GM18498 (cell line): ENCODE data around the gene DDB1.

Experiments used
- ATAC-seq: cut with Tn5 transposase; IDR thresholded peaks from one replicate; pipeline ENCODE4 v1.9.1; 2021; ENCODE audit warnings: mild to moderate bottlenecking, moderate library complexity; ENCODE audit not compliant: unreplicated experiment

Gene DDB1

GRCh38 chr11:61302550-61302949 lies 30.4 kb downstream of the DDB1 start:
- ATAC-seq = no peak

- no peak for ATAC-seq
Observed at GRCh38 chr11:61298663-61299244, 34.2 kb downstream of the DDB1 start.

- ATAC-seq = no peak
Observed at GRCh38 chr11:61297746-61298145, 35.2 kb downstream of the DDB1 start.

GRCh38 chr11:61297341-61297740 lies 35.6 kb downstream of the DDB1 start:
- no peak for ATAC-seq

DNA sequence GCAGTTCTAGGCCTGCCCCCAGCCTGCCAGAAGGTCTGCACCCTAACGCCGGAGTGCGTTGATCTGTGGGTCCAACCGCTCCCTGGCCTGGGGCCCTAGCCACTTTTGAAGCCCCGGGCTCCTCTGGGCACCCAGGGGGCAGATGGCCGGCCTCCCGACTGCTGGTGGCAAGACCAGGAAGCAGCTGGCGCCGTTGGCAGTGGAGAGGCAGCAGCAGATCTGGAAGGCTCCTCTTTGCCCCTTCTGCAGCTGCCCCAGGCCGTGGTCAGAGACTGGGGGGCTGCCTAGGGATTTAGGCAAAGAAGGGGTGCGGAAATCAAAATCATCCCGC lies 37.3 kb downstream of the DDB1 start:
- no peak for ATAC-seq

DNA sequence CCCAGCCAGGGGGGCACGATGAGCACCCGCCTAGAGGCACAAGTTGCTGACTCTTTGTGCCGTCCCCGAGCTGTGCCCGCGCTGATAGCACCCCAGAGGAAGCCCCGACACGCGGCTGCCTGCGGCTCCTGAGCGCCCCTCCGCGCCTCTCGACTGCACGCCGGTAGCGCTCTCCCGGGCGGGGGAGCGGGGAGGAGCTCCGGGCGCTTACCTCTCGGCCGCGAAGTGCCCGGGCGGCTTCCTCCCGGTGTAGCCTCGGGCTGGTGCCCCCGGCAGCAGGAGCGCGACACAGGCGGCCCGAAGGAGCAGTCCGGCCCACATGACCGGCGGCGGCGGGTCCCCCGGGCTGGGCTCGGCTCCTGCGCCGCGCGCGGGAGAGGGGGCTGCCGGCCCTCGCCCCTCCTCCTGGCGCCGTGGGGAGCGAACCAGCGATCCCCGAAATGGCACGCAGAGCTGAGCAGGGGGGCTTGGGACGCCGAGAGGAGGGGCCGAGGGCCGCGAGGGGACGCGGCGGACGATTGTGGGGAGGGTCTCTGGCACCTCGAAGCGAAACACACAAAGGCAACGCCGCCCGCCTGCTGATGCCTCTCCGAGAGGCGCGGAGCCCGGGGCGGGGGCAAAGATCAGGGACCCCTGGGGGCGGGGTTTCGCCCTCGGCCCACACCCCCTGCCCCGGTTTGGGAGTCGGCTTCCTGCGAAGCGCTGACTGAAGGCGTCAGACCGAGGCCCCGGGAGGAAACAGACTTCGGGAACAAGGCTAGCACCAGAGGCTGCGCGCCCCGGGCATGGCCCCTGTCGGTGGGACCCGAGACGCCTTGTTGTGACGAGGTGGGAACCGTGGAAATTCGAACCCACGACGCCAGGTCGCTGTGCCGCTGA lies 37.9 kb downstream of the DDB1 start, which contains the start of gene VWCE:
Gene VWCE (minus strand): TSS at position 600 of the 879 bp plus-strand sequence. CDS start 279 bp downstream, at position 321.
- peak; percentile 77 for ATAC-seq

DNA sequence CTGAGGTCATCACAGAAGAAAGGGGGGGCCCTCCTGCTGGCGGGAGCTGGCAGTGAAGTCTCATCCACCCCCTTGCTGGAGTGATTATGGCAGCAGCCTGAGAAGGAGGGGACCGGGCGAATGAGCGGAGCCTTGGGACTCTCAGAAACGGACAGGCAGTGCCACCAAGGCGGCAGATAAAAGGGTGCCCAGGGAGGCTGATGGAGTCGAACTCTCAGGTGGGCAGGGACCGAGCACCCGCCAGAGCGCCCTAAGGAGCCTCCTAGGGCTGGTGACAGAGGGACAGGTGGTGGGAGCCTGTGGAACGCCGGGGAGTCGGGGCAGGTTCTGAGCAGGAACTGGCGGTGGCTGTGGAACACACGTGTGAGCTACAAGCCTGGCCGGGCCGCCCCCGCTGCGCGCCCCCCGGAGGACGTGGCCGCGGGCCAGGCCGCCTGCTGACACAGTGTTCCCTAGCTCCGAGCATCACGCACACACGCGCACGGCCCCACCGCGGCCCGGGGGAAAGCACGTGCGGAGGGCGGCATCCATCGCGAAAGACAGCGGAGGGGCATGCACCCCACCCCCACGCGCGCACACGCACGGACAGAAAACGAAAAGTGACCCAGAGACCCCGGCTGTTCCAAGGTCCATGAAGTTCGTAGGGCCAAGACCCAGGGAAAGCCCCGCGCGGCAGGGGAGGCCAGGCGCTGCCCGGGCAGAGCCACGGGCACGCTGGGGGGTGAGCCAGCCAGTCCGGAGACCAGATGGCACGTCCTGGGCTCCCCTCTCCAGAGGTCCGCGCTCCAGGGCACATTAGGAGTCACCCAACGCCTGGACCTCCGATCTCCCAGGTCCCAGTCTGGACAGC lies 38.8 kb downstream of the DDB1 start:
- peak; percentile 34 for ATAC-seq

- ATAC-seq = no peak
Observed at GRCh38 chr11:61292356-61292755, 40.5 kb downstream of the DDB1 start.

DNA sequence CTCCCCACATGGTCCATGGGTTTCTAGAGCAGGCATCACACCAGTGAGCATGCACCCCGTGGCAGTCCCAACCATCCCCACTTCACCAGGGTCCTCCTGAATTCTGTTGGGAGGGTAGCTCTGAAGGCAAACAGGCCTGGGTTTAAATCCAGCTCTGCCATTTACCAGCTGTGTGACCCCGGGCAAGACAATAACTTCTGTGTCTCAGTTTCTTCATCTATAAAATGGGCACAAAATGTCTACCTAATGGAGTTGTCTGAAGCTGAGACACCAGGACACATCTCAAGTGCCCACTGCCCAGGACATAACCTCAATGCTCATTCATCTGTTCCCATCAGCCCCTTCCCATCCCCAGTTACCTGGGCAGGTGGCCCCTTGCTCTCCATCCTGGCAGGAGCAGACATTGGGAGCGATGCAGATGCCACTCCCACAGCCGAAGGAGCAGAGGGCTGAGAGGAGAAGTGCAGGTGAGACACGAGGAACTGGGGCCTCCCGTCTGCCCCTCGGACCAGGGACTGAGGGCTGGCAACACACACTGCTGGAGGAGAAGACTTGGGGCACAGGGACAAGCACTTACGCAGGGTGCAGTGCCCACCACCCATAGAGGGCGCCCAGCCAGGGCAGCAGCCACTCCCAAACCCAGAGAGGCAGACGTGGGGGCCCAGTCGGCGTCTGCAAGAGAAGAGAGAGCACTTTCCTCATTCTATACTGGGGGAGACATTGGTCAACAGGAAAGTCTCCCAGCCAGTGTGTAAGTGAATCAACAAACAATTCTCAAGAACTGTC lies 41.8 kb downstream of the DDB1 start:
- no peak for ATAC-seq

DNA sequence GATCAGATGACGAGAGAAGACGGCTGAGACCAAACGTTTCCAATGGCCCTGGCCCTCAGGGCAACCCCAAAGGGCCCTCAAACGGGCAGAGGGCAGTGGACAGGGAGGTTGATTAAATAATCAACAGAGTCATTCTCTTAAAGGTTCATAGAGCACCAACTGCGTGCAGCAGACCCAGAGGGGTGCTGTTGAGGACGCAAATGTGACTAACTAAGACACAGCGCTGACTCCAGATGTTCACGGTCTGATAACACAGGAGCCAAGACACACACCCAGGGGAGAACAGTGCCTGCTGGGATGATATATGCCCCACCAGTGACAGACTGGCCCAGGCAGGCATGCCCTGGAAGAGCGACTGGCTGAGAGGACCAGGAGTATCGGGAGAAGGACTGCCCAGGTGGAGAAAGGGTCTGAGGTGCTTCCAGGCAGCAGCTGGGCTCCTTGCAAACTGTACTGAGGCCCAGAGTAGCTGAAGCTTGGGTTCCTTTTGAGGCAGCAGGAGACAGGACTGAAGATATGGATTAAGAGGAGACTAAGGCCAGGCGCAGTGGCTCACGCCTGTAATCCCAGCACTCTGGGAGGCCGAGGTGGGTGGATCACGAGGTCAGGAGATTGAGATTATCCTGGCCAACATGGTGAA lies 45.4 kb downstream of the DDB1 start:
- ATAC-seq = no peak

DNA sequence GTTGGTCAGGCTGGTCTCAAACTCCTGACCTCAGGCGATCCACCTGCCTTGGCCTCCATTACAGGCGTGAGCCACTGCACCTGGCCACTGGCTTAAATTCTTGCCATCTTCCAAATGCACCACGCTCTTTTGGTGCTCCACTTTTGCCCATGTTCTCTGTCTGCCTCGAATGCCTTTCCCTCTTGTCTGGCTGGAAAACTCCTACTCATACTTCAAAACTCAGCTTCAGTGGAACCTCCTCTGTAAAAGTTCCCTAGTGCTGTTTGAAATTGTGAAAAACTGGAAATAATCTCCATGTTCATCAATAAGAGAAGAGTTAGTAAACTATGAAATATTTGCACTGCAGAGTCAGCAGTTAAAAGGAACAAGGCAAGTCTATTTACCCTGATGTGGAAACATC lies 49.3 kb downstream of the DDB1 start:
- ATAC-seq = no peak

- no peak for ATAC-seq
Observed at GRCh38 chr11:61281581-61282250, 51.2 kb downstream of the DDB1 start.

- no peak for ATAC-seq
Observed at GRCh38 chr11:61280883-61281580, 51.9 kb downstream of the DDB1 start.

GRCh38 chr11:61279934-61280659 lies 52.8 kb downstream of the DDB1 start:
- ATAC-seq = no peak

DNA sequence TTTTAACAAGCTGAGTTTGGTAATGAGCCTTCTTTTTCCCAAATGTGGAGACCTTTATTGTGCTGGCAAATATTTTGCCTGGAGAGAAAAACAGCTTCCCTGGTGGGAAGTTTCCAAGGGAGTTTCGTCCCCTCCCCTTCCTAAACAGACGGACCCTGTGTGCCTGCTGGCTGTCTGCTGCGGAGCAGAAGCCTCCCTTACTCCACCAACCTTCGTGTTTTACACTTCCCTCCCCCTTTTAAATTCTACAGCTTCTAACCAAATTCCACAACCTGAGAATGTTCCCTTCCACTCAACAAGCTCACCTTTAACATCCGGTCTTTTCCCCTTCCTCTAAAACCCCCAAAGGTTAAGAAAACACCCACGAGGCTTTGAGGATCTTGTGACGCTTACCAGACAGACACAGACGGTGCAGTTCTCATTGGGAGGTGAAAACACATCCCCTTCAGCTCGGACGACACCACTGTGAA lies 54.9 kb downstream of the DDB1 start:
- no peak for ATAC-seq

DNA sequence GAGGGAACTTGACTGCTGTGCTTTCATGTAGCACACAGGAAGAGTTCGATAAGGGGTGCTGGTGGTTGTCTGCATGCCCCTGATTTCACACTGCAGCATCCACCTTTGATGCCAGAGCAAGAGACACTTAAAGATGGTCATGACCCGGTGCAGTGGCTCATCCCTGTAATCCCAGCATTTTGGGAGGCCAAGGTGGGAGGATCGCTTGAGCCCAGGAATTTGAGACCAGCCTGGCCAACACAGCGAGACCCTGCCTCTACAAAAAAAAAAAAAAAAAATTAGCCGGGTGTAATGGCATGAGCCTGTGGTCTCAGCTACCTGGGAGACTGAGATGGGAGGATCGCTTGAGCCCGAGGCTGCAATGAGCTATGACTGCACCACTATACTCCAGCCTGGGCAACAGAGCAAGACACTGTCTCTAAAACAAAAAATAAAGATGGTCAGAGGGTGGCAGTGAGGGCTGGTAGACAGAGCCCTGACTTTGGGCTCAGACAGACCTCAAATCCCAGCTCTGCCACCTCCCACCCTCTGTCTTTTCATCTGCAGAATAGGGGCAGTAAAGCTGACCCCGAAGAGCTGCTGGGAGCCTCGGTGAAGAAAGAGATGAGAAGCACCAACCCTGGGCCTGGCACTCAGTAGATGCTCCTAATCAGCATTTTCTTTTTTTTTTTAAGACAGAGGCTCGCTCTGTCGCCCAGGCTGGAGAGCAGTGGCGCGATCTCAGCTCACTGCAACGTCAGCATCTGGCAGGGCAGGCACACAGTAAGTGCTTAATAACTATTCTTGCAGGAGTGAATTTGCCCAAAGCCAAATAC lies 55.5 kb downstream of the DDB1 start:
- ATAC-seq = no peak

DNA sequence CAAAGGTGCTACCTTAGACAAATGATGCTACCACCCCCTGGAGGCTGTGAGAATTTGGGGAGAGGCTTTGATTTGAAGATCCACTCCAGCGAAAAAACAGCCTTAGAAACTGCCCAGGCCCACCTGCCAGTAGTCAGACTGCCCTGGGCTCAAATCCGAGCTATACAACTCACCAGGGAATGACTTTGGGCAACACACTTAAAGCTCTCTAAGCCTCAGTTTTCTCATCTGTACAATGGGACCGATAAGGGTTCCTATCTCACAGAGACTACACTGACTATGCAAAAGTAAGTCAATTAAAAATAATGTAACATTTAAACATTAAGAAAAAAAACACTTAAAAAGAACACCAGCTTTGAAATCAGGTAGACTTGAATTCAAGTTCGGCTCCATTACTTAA lies 57.7 kb downstream of the DDB1 start:
- ATAC-seq = no peak

DNA sequence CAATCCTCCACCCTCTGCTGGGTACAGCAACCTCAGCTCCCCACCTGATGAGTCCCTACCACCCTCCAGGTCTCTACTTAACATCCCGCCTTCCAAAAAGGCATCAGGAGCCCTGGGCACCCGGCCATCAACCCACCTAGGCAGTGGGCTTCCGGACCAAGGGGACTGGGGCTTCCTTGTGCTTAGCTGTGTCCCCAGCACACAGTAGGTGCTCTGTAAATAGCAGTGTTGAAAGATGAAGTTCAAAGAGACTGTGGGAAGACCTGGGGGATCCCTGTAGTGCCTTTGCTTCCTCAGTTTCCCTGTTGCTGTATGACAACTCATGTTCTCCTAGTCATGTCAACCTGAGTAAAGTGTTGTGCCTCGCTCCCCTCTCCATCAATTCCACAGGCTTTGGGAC lies 58.8 kb downstream of the DDB1 start:
- ATAC-seq = no peak
